HG03442 (cell line): ENCODE results near the gene C2CD2.
"Not testable (repeated sequence)": the region's sequence is repeated elsewhere in the genome, so short reads cannot be mapped to it uniquely, and the experiment has no call there.

Source experiments
- ATAC-seq: cut with Tn5 transposase; IDR thresholded peaks from one replicate; pipeline ENCODE4 v1.9.1; 2021; ENCODE audit warnings: mild to moderate bottlenecking, moderate library complexity; ENCODE audit not compliant: unreplicated experiment

C2CD2 gene

GRCh38 chr21:41953831-41954653 lies at the start of gene C2CD2:
C2CD2 (minus strand) TSS chr21:41954018; CDS start chr21:41953648, 370 bp downstream.
- ATAC-seq: no peak

GRCh38 chr21:42003051-42003461 lies 49.2 kb upstream of the C2CD2 start:
- peak; percentile 18 for ATAC-seq

- peak; percentile 90 for ATAC-seq
These were observed 48.7 kb upstream of the C2CD2 start for GRCh38 chr21:42002421-42002958.

- ATAC-seq: no peak
These were observed 48.0 kb upstream of the C2CD2 start for GRCh38 chr21:42001781-42002180.

GRCh38 chr21:42000908-42001307 lies 47.1 kb upstream of the C2CD2 start:
- ATAC-seq: no peak

- ATAC-seq: no peak
These were observed 43.8 kb upstream of the C2CD2 start for GRCh38 chr21:41997657-41998056.

GRCh38 chr21:41995577-41995976 lies 41.8 kb upstream of the C2CD2 start:
- ATAC-seq: no peak

- not testable (repeated sequence) for ATAC-seq
These were observed 40.8 kb upstream of the C2CD2 start for GRCh38 chr21:41994613-41995012.

GRCh38 chr21:41993744-41994143 lies 39.9 kb upstream of the C2CD2 start:
- no peak for ATAC-seq

- no peak for ATAC-seq
These were observed 38.8 kb upstream of the C2CD2 start for GRCh38 chr21:41992576-41992975.

GRCh38 chr21:41991659-41992058 lies 37.8 kb upstream of the C2CD2 start:
- ATAC-seq: no peak

GRCh38 chr21:41989698-41990097 lies 35.9 kb upstream of the C2CD2 start:
- no peak for ATAC-seq

- no peak for ATAC-seq
These were observed 33.5 kb upstream of the C2CD2 start for GRCh38 chr21:41987310-41987709.

- ATAC-seq: no peak
These were observed 32.0 kb upstream of the C2CD2 start for GRCh38 chr21:41985662-41986416.

GRCh38 chr21:41983229-41983628 lies 29.4 kb upstream of the C2CD2 start:
- no peak for ATAC-seq

GRCh38 chr21:41980561-41980960 lies 26.7 kb upstream of the C2CD2 start:
- no peak for ATAC-seq

GRCh38 chr21:41979751-41980369 lies 26.0 kb upstream of the C2CD2 start:
- no peak for ATAC-seq

GRCh38 chr21:41979335-41979734 lies 25.5 kb upstream of the C2CD2 start:
- no peak for ATAC-seq

GRCh38 chr21:41977034-41977950 lies 23.5 kb upstream of the C2CD2 start:
- ATAC-seq: no peak

- ATAC-seq: no peak
These were observed 22.8 kb upstream of the C2CD2 start for GRCh38 chr21:41976611-41977010.
